SK-N-SH (cell line): ENCODE measurements around the gene TRPV5.

Source experiments
- MXI1 ChIP-seq: IDR thresholded peaks from 2 replicates; pipeline ENCODE4 v1.6.1; 2012; ENCODE audit warnings: mild to moderate bottlenecking, low read depth, low read length, improper control_type of control experiment
- RAD21 ChIP-seq: IDR thresholded peaks from 2 replicates; pipeline ENCODE4 v1.6.1; 2012; ENCODE audit warnings: mild to moderate bottlenecking, low read length
- RXRA ChIP-seq: IDR thresholded peaks from 2 replicates; pipeline ENCODE4 v1.4.0; 2012; ENCODE audit warnings: low read depth, mild to moderate bottlenecking, borderline replicate concordance
- SIN3A ChIP-seq: IDR thresholded peaks from 2 replicates; pipeline ENCODE4 v1.6.1; 2012; ENCODE audit warnings: low read depth, mild to moderate bottlenecking, low read length, moderate library complexity, borderline replicate concordance
- TF ChIP-seq, protein P1 (sequence below): fragments of 200-600 bp; sonication (generic); IDR thresholded peaks from 2 replicates; pipeline ENCODE4 v1.6.1; 2017; ENCODE audit warnings: antibody characterized with exemption, mild to moderate bottlenecking, moderate library complexity
- TF ChIP-seq, protein P2 (sequence below): IDR thresholded peaks from 2 replicates; pipeline ENCODE4 v1.4.0; 2012; ENCODE audit warnings: low read depth

DNA sequence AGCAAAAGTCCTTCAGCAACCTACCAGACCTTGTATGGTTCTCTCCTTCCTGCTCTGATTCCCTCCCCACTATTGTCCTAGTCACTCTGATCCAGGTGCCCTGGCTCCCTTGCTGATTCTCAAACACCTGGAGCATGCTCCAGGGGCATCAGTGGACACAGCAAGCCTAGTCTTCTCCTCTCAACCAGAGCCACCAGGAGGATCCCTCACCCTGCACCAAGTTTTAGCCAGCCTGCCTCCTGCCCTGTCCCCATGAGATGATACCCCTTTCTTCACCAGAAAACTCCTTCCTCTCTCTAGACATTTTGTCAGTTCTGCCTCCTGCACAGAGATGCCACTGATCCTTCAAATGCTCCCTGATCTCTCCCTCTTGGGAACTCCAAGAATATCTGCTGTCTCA is 16.7 kb upstream of the TRPV5 start:
- TF ChIP-seq SIN3A (no peak), RAD21 (no peak), MXI1 (no peak), RXRA (no peak)
- TF ChIP-seq, protein P1, sequence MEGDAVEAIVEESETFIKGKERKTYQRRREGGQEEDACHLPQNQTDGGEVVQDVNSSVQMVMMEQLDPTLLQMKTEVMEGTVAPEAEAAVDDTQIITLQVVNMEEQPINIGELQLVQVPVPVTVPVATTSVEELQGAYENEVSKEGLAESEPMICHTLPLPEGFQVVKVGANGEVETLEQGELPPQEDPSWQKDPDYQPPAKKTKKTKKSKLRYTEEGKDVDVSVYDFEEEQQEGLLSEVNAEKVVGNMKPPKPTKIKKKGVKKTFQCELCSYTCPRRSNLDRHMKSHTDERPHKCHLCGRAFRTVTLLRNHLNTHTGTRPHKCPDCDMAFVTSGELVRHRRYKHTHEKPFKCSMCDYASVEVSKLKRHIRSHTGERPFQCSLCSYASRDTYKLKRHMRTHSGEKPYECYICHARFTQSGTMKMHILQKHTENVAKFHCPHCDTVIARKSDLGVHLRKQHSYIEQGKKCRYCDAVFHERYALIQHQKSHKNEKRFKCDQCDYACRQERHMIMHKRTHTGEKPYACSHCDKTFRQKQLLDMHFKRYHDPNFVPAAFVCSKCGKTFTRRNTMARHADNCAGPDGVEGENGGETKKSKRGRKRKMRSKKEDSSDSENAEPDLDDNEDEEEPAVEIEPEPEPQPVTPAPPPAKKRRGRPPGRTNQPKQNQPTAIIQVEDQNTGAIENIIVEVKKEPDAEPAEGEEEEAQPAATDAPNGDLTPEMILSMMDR = no peak
- TF ChIP-seq, protein P2, sequence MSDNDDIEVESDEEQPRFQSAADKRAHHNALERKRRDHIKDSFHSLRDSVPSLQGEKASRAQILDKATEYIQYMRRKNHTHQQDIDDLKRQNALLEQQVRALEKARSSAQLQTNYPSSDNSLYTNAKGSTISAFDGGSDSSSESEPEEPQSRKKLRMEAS = no peak
